HG03066 (cell line): ENCODE results near the gene CSRP2.
A peak's percentile ranks its signal among the peaks of the same experiment; 100 is the strongest.

Experiments used
- ATAC-seq: cut with Tn5 transposase; IDR thresholded peaks from one replicate; pipeline ENCODE4 v1.9.1; 2021; ENCODE audit warnings: low read depth; ENCODE audit not compliant: unreplicated experiment

The CSRP2 gene

DNA sequence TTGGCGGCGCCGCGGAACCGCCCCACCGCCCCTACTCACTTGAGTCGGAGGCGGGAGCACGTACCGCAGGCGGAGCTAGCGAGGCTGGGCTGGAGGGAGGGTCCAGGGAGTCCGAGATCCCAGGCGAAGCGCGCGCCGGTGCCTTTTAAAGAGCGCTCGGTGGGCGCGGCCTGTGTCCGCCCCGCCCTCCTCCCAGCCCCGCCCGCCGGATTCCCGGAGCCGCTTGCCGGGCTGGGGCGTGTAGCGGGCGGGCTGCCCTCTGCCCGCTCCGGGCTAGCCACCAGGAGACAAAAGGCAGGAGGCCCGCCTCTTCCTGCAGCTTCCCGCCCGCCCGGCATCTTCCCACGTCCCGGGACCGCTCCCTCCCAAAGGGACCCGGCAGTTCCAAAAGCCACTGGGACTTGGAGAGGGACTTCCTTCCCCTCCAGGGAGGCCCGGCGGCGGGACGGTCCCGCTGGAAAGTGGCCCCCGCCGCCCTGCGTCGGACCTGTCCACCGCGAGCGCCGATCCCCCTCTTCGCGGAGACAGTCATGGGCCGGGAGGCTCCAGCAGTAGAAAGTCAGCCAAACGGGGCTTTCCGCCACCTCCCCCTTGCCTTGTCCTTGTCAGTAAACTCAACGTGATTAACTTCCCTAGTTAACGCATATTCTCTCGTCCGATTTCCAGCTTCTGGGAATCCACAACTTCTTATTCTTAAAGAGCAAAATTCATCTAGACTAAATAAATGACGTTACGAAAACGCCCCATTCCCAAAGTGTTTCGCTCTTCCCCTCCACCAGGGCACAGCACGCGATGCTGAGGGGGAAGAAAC, at the start of gene CSRP2:
CSRP2 (minus strand) TSS at position 121 of the 811 bp plus-strand sequence. CDS start 12,759 bp downstream, outside the sequence.
- peak; percentile 88 for ATAC-seq

- ATAC-seq: no peak
These were observed 48.5 kb upstream of the CSRP2 start for GRCh38 chr12:76927170-76927784.

- ATAC-seq: no peak
These were observed 46.3 kb upstream of the CSRP2 start for GRCh38 chr12:76925135-76925534.

DNA sequence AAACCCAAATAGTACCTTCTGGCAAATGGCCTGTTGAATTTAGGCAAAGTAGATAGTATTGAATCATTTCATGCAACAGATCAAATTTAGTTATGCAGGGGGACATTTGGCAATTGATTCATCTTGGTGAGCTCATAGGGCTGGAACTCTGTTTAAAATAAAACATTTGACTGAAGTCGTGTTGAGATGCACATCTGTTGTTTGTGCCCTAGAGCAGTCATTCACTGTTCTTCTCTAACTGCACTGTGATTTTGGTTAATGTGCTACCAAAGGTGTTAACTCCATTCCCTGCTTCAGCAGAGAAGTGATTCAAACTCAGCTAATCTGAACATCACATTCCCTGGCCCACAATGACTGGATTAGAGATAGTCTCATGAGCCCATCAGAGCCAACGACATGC, 44.0 kb upstream of the CSRP2 start:
- ATAC-seq: no peak

DNA sequence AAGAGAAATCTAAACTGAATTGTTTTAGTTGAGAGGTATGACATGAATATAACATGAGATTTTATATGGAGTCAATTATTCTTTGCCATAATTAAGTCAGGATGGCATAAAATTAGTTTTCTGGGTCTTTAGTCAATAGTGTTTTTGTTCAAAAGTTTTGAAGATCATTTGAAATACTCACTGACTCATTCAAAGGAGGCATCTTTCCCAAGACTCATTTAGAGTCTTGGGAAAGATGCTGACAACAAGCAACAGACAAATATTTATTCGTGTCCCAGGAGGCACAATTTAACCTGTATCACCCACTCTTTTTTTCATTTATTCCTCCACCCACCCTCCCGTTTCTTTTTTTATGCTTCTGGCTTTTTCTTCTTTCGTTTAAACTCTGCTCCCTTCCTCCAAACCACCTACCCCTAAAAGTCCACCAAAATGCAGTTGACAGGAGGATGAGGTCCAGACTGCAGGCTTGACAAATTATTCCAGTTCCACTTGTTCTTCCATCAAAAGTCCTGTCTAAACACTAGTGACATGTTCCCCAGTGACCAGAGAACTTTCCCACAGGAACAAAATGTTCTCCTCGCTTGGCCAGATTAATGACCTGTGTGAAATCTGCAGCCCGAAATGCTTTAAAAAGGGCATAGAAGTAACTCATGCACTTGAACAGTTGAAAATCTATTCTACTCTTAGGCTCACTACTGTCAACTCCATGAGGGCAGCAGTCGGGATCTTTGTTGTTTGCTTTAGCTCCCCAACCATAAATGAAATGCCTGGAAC, 43.3 kb upstream of the CSRP2 start:
- ATAC-seq: no peak

GRCh38 chr12:76921100-76921471, 42.3 kb upstream of the CSRP2 start:
- ATAC-seq: no peak

- peak; percentile 67 for ATAC-seq
These were observed 41.6 kb upstream of the CSRP2 start for GRCh38 chr12:76920172-76921099.

DNA sequence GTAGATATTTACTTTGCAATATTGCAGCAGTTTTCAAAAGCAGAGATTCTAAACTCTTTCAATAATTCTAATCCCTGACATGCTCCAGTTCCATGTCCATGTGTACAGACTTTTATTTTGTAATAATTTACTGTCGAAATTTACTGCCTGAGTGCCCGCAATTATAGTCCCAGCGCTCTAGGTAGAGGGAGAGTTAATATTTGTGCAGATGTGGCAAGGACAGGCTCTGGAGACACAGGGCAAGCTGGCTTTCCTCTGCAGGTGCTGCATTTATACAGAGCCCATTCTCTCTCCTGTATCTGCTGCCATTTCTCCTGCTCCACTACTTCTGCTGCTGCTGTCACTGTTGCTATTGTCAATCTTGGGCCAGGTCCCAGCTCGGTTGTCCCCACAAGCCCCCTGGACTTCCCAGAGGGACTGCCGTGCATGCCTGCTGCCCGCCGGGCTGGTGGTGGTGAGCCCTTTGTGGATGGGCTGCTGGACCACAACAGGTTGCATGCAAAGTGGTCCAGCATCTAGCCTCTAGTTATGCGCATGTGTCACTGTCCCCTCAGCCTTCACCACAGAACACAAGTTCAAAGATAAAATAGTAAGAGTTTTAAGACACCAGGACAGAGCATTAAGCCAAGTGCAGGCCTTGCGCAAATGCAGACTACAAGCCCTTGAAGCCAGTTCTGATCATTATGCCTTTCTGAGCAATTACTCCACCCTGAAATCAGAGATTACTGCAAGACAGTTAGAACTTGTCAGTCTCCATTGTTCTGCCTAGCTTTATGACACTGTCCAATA, 40.8 kb upstream of the CSRP2 start:
- ATAC-seq: peak; percentile 3

DNA sequence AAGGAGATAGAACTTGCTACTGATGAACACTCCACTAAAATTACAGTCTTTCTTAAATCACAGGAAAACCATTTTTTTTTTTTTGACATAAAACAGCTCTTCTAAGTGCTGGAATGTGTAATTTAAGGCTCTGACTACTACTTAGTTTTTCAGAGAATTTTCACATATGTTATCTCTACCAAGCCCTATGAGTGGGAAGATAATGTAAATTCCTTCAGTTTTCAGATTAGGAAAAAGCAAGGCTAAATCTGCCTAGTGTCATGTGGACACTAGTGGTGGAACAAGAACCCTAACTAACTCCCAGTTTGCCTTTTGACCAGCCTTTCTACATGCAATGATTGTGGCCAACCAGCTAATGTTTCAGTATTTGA, 37.3 kb upstream of the CSRP2 start:
- ATAC-seq: no peak

DNA sequence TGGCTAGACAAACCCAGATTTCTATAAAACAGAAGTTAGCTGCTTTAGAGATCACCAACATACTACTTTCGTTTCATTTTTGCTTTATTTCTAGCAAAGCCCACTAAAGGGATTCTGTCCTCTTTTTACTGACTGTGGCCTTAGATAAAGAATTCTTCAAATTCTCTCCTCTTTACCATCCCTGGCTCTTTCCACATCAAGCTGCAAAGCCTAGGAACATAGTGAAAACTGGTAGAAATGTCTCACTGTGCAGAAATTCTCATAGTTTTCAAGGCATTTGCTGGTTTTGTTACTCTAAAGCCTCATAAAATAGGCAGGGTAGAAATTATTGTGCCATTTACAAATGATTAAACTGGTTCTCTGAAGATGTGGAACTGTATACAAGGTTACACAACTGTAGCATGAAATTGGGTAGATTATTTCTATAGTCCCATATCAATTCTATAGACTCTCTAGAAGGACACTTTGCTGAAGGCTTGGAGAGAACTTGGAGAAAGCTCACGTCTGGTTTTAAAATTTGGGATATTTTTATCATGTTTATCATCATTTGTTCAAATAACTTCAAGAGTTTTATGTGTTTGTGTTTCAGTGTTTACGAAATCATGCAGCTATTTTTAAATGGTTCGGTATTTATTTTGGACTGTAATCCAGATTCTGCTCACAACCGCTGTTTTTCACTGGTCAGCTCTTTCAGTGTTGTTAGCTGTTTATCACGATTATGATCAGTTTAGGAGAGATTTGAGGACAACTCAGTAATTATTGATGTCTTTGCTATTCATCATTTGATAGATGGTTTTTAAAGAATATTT, 36.7 kb upstream of the CSRP2 start:
- no peak for ATAC-seq

DNA sequence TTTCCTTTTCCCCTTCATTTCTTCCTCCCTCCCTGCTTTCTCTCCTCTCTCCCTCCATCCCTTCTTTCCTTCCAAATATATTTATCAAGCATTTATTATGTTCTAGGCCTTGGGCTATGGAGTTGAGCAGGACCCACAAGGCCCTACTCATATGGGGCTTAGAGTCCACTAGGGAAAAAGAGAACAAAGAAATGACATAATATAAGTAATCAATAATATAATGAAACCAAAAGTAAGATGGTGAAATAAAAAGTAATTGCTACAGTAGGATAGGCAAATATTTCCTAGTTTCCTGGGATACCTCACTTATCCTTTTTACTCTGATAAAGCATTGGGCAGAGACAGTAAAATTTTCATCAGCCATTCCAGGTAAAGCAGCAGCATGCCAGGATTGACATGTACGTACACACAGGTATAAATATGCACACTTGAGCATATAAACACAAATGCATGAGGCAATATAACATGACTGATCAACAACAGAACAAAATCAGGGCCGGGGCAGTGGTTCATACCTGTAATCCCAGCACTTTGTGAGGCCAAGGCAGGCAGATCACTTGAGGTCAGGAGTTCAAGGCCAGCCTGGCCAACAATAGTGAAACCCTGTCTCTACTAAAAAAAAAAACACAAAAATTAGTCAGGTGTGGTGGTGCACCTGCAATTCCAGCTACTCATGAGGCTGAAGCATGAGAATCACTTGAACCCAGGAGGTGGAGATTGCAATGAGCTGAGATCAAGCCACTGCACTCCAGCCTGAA, 35.5 kb upstream of the CSRP2 start:
- no peak for ATAC-seq

DNA sequence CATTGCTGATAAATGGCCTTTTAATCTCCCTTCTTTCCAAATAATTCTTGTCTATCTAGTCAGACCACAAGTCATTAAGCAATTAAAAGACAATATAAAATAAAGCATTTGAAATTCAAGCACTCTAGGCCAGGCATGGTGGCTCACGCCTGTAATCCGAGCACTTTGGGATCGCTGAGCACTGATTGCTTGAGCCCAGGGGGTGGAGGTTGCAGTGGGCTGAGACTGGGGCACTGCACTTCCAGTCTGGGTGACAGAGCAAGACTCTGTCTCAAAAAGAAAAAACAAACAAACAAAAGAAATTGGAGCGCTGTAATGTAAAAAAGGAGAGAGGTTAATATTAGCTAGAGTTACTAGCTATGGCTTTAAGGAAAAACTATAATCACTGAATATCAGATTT, 30.5 kb upstream of the CSRP2 start:
- ATAC-seq: no peak

GRCh38 chr12:76908303-76909017, 29.6 kb upstream of the CSRP2 start:
- no peak for ATAC-seq

DNA sequence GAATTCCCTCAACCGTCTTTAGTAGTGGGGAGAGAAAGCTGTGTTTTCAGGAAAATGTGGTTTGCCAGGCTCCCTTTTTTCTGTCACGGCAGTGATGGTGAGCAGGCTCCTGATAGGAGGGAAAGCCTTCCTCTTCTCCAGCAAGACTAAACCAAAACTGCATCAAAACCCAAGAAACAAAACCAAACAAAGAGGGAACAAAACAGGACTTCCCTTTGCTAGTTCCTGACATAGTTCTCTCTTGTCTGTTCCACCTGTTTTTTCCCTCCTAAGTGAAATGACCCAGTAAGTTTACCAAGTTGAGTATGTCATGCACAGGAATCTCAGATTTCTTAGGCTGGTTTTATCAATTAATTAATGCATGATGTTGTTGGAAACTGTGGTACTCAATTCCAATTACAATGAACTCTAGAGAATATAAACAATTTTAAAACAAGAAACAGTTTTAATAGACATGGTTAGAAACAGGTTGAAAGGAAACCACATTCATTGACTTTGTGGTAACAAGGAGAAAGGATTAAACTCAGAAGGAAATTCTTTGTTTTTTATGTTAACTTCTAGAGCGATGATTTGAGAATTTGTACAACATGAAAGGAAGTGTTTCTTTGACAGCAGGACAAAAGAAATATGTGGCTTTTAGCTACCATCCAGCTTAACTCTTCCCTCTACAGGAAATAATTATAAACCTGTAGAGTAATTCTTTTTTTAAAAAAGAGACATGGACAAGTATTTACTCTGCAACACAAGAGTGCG, 23.0 kb upstream of the CSRP2 start:
- no peak for ATAC-seq

- ATAC-seq: no peak
These were observed 20.7 kb upstream of the CSRP2 start for GRCh38 chr12:76899522-76899921.

DNA sequence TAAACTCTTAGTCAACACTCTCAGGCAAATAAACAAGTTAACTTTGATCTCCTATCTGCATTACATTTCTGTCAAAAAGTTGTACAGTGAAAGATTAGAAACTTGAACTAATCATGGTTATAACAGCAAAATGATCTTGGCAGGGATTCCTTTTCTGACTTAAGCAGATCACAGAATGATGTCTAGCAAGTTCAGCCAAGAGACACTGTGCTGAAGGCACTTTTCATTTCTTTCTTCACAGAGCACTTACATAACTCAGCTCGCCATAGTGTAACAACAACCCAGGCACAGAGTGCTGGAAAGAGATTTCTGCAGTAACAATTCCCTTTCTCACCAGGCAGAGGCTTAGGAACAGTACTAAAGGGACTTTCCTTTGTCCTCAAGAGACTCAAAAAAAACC, 19.6 kb upstream of the CSRP2 start:
- no peak for ATAC-seq

GRCh38 chr12:76896274-76896673, 17.5 kb upstream of the CSRP2 start:
- no peak for ATAC-seq
